Ascending aorta (tissue), 2 donors: ENCODE results near the gene SORCS2. TPM values are rescaled to one million over a fixed set of nuclear protein-coding genes. Genes with fewer than 3 reads are reported as not detected.

ENCODE experiments used
- DNase-seq, 2 donors: peaks; one replicate each; pipeline ENCODE4 v3.0.0-alpha.2; 2019; ENCODE audit warnings: low spot score in 2 of 2
- H3K27ac ChIP-seq, 2 donors: fragments of 200-600 bp; sonication (generic); one replicate each; pipeline ENCODE4 v1.5.1; 2016 to 2017; ENCODE audit warnings: mild to moderate bottlenecking in 1 of 2
- H3K27me3 ChIP-seq: fragments of 200-600 bp; sonication (generic); one replicate; pipeline ENCODE4 v1.5.1; 2017
- H3K36me3 ChIP-seq, 2 donors: fragments of 200-600 bp; sonication (generic); one replicate each; pipeline ENCODE4 v1.5.1; 2016
- H3K4me1 ChIP-seq, 2 donors: fragments of 200-600 bp; sonication (generic); one replicate each; pipeline ENCODE4 v1.5.1; 2016 to 2017; ENCODE audit warnings: mild to moderate bottlenecking in 1 of 2
- H3K4me3 ChIP-seq, 2 donors: fragments of 200-600 bp; sonication (generic); one replicate each; pipeline ENCODE4 v1.5.1; 2016 to 2017; ENCODE audit warnings: mild to moderate bottlenecking in 1 of 2
- H3K9me3 ChIP-seq, 2 donors: fragments of 200-600 bp; sonication (generic); one replicate each; pipeline ENCODE4 v1.5.1; 2016
- intact Hi-C: fragments of 100-400 bp; cut with DNase I; formaldehyde crosslinking; loops from one replicate; pipeline ENCODE4 v1.15.1; 2023
- total RNA-seq: library from RNA; depleted of rRNA; stranded (reverse); fragments of >200 nt; gene quantifications from one replicate; pipeline ENCODE4 v1.1.0, GENCODE V29; 2016
- TF ChIP-seq, protein P1 (sequence below), 3 experiments: fragments of 200-600 bp in 2 of 3; fragments of 450-650 bp in 1 of 3; sonication (generic) in 2 of 3; IDR thresholded peaks; one replicate each; pipeline ENCODE4 v1.5.1; 2016 to 2019; ENCODE audit warnings: antibody characterized with exemption in 3 of 3, mild to moderate bottlenecking in 1 of 3, moderate library complexity in 1 of 3

The SORCS2 gene
- total RNA-seq, 1 donor from 2014 or later = 0.32 TPM

DNA sequence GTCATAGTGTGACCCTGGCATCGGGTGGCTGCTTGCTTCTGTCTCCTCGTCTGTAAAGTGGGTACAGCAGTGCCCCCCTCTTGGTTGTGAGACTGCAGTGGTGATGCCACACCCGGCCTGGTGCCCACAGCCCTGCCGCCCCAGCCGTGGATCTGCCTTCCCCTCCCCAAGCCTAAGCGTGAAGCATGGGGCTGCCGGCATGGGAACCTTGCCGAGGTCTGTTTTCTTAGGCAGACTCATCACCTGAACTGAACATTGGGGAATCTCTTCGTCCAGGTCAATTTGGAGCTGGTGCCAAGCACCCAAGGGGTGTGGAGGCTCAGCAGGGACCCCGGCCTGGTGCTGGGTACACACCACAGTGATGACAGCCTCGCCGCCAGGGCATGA lies 134.0 kb downstream of the SORCS2 start:
- intact Hi-C loops = no loop called here
- Histone ChIP-seq H3K4me3 (no peak overlapping the region), H3K4me1 (peaks cover 0 to 4% of the 10 kb centered on the region in 2 donors), H3K9me3 (no peaks in the 10 kb centered on the region), H3K27me3 (no peaks in the 10 kb centered on the region), H3K27ac (no peak overlapping the region), H3K36me3 (no peaks in the 10 kb centered on the region)
- no peak for DNase-seq
- TF ChIP-seq, protein P1, sequence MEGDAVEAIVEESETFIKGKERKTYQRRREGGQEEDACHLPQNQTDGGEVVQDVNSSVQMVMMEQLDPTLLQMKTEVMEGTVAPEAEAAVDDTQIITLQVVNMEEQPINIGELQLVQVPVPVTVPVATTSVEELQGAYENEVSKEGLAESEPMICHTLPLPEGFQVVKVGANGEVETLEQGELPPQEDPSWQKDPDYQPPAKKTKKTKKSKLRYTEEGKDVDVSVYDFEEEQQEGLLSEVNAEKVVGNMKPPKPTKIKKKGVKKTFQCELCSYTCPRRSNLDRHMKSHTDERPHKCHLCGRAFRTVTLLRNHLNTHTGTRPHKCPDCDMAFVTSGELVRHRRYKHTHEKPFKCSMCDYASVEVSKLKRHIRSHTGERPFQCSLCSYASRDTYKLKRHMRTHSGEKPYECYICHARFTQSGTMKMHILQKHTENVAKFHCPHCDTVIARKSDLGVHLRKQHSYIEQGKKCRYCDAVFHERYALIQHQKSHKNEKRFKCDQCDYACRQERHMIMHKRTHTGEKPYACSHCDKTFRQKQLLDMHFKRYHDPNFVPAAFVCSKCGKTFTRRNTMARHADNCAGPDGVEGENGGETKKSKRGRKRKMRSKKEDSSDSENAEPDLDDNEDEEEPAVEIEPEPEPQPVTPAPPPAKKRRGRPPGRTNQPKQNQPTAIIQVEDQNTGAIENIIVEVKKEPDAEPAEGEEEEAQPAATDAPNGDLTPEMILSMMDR (IDR thresholded peaks at IDR 0.05) = no peak

- TF ChIP-seq, protein P1 (IDR thresholded peaks at IDR 0.05) = no peak
- intact Hi-C loops = no loop called here
- Histone ChIP-seq H3K27ac (no peak overlapping the region), H3K4me3 (no peak overlapping the region), H3K4me1 (peaks cover 0 to 4% of the 10 kb centered on the region in 2 donors), H3K36me3 (no peaks in the 10 kb centered on the region), H3K27me3 (no peaks in the 10 kb centered on the region), H3K9me3 (no peaks in the 10 kb centered on the region)
- no peak for DNase-seq
Observed at GRCh38 chr4:7326693-7327340, 134.5 kb downstream of the SORCS2 start.

GRCh38 chr4:7327341-7327885 lies 135.1 kb downstream of the SORCS2 start:
- DNase-seq = no peak
- Histone ChIP-seq H3K36me3 (no peaks in the 10 kb centered on the region), H3K27ac (no peak overlapping the region), H3K9me3 (no peaks in the 10 kb centered on the region), H3K4me3 (no peak overlapping the region), H3K4me1 (peaks cover 0 to 4% of the 10 kb centered on the region in 2 donors), H3K27me3 (no peaks in the 10 kb centered on the region)
- intact Hi-C loops = no loop called here
- TF ChIP-seq, protein P1 (IDR thresholded peaks at IDR 0.05) = no peak

DNA sequence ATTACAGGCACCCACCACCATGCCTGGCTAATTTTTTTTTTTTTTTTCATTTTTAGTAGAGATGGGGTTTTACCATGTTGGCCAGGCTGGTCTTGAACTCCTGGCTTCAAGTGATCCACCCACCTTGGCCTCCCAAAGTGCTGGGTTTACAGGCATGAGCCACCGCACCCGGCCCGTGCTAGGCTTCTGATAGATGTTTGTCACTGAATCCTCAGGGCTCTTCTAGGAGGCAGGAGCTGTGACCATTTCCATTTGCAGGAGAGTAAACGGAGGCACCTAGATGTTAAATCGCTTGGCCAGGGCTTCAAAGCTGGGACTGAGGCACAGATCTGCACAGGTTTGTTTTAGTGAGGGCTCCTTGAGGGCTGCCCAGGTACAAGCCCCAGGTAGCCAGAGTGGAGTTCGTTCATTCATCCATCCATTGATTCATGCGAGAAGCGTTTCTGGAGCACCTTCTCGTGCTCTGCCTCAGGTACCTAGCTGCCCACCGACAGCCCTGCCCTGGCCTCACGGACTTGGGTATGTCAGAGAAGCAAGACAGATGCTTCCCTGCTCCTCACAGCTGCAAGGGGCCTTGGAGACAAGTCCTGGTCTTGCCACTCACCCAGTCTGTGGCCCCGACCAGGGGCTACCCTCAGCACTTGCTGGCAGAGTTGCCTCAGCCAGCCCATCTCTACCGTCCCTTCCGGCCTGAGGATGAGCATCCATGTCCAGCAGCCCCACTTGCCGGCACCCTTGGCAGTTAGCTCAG lies 136.0 kb downstream of the SORCS2 start:
- Histone ChIP-seq H3K27me3 (no peaks in the 10 kb centered on the region), H3K9me3 (no peaks in the 10 kb centered on the region), H3K4me3 (no peak overlapping the region), H3K36me3 (no peaks in the 10 kb centered on the region), H3K27ac (no peak overlapping the region), H3K4me1 (peaks cover 0 to 4% of the 10 kb centered on the region in 2 donors)
- no peak for DNase-seq
- TF ChIP-seq, protein P1 (IDR thresholded peaks at IDR 0.05) = no peak
- intact Hi-C loops = no loop called here

- no peak overlapping the region for H3K27ac ChIP-seq
- intact Hi-C loops = no loop called here
- no peaks in the 10 kb centered on the region for H3K27me3 ChIP-seq
- no peaks in the 10 kb centered on the region for H3K9me3 ChIP-seq
- TF ChIP-seq, protein P1 (IDR thresholded peaks at IDR 0.05) = no peak
- no peak overlapping the region for H3K4me3 ChIP-seq
- no peak for DNase-seq
- H3K4me1 ChIP-seq = peaks cover 0 to 4% of the 10 kb centered on the region in 2 donors
- no peaks in the 10 kb centered on the region for H3K36me3 ChIP-seq
Observed at GRCh38 chr4:7328913-7329638, 136.7 kb downstream of the SORCS2 start.
